Measurements from ENCODE around the gene SPHK1.

SPHK1 gene

GRCh38 chr17:76379646-76380376 is 4.6 kb upstream of the SPHK1 start:
- TF ChIP-seq, protein P1, sequence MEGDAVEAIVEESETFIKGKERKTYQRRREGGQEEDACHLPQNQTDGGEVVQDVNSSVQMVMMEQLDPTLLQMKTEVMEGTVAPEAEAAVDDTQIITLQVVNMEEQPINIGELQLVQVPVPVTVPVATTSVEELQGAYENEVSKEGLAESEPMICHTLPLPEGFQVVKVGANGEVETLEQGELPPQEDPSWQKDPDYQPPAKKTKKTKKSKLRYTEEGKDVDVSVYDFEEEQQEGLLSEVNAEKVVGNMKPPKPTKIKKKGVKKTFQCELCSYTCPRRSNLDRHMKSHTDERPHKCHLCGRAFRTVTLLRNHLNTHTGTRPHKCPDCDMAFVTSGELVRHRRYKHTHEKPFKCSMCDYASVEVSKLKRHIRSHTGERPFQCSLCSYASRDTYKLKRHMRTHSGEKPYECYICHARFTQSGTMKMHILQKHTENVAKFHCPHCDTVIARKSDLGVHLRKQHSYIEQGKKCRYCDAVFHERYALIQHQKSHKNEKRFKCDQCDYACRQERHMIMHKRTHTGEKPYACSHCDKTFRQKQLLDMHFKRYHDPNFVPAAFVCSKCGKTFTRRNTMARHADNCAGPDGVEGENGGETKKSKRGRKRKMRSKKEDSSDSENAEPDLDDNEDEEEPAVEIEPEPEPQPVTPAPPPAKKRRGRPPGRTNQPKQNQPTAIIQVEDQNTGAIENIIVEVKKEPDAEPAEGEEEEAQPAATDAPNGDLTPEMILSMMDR (IDR thresholded peaks at IDR 0.05; ENCODE audit: control insufficient read depth, extremely low read depth, insufficient read depth): no peak
- no peak for DNase-seq (ENCODE audit: low read depth)
- no peak overlapping the region for H3K4me3 ChIP-seq (ENCODE audit: low read depth, low read length)

DNA sequence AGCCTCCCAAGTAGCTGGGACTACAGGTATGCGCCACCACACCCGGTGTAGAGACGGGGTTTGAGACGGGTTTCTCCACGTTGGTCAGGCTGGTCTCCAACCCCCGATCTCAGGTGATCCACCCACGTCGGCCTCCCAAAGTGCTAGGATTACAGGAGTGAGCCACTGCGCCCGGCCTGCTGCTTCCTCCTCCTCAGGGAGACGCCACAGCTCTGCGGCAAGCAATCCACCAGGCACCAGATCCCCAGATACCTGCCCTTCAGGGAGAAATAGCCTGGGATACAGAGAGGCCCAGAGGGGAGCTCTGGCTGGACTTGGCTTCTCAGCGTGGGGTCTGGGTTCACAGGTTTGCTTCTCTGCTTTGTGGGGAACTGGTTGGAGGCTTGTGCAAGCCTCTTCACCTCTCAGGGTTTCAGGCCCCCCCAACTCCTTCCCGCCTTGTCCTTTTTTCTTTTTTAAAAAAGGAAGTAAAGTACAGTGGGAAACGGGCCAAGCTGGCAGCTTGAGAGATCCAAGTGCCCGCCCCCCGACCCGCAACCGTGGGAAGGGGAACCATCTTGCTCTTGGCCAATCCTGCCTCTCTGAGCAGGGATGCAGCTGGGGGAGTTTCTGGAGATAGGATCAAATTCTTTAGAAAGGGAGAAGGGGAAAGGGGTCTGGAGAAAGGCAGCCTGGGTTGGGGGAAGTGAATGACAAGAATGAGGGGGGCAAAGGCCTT is 2.6 kb upstream of the SPHK1 start:
- H3K4me3 ChIP-seq (ENCODE audit: low read depth, low read length): no peak overlapping the region
- DNase-seq (ENCODE audit: low read depth): no peak
- TF ChIP-seq, protein P1 (IDR thresholded peaks at IDR 0.05; ENCODE audit: control insufficient read depth, extremely low read depth, insufficient read depth): no peak

DNA sequence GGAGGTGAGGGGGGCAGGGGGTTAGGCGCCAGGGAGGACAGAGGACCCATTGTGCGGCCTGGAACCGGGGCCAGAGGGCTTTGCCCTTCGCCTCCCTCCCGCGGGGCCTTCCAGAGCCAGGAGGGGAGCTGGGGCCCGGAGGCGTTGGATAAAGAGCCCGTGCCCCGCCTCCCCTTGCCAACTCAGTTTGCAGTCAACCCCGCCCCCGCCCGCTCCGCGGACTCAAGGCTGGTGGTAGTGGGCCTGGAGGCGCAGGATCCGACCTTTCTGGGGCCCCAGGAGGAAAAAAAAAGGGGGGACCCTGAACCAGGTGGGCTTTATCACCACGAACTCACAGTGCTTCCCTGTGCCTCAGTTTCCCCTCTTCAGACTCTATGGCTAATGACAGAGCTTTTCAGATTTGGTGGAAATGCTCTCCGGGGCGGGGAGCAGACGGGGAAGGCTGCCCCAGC is 2.0 kb upstream of the SPHK1 start:
- no peak for DNase-seq (ENCODE audit: low read depth)
- peak overlapping the region; percentile 56 for H3K4me3 ChIP-seq (ENCODE audit: low read depth, low read length)

DNA sequence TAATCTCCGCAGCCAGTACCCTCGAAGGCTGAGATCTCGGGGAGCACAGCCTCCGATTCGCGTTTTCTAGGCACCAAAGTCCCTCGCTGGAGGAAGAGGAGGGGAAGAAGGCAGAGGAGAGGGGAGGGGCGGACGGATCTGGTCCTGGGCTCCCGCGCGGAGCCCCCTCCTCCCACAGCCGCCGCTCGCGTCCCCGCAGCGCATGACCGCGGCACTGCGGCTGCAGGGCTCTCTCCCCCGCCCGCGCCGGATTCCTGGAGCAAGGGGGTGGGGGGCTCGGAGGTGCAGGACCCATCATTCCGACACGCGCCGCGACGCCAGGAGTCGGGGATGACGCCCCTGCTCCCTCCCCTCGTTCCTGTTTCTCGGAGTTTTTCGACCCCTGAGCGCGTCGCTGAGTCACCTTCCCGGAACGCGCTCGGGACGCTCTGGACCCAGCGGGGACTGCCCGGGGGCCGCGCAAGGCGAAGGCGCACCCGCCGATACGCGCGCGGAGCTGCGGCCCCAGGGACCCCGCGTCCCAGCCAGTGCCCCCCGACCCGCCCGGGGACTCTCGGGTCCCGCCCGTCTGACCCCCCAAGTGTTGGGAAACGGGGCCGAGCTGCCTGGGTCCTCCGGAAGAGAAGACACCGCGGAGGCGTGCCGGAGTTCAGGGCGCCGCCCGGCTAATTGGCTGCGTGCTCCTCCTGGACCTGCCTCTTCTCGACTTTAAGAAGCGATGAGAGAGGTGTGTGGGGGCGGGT is 1.4 kb upstream of the SPHK1 start:
- H3K4me3 ChIP-seq (ENCODE audit: low read depth, low read length): peak overlapping the region; percentile 56
- DNase-seq (ENCODE audit: low read depth): no peak
- TF ChIP-seq, protein P1 (IDR thresholded peaks at IDR 0.05; ENCODE audit: control insufficient read depth, extremely low read depth, insufficient read depth): no peak

More for the DNA sequence above, 2.0 kb upstream of the SPHK1 start:
- TF ChIP-seq, protein P1 (IDR thresholded peaks at IDR 0.05; ENCODE audit: control insufficient read depth, extremely low read depth, insufficient read depth): no peak

- DNase-seq (ENCODE audit: low read depth): no peak
- peak overlapping the region; percentile 56 for H3K4me3 ChIP-seq (ENCODE audit: low read depth, low read length)
- TF ChIP-seq, protein P1 (IDR thresholded peaks at IDR 0.05; ENCODE audit: control insufficient read depth, extremely low read depth, insufficient read depth): 0 out of 2 replicates have a peak, but pooled peaks have one; percentile 15
These were observed 725 bp upstream of the SPHK1 start for GRCh38 chr17:76383546-76384221.

Data from LNCaP clone FGC (cell line).